ENCODE data around the gene COBL.

The COBL gene

GRCh38 chr7:51306761-51307160, 9.8 kb downstream of the COBL start:
- no peak for DNase-seq

GRCh38 chr7:51304729-51305128, 11.9 kb downstream of the COBL start:
- no peak for DNase-seq

GRCh38 chr7:51303142-51303525, 13.5 kb downstream of the COBL start:
- no peak for DNase-seq

GRCh38 chr7:51301806-51302205, 14.8 kb downstream of the COBL start:
- no peak for DNase-seq

GRCh38 chr7:51300762-51301674, 15.6 kb downstream of the COBL start:
- DNase-seq = no peak

- no peak for DNase-seq
These were observed 17.0 kb downstream of the COBL start for GRCh38 chr7:51299391-51300133.

GRCh38 chr7:51298912-51299311, 17.7 kb downstream of the COBL start:
- no peak for DNase-seq

- no peak for DNase-seq
These were observed 18.6 kb downstream of the COBL start for GRCh38 chr7:51297986-51298385.

GRCh38 chr7:51295440-51296245, 21.0 kb downstream of the COBL start:
- DNase-seq = no peak

- DNase-seq = no peak
These were observed 24.0 kb downstream of the COBL start for GRCh38 chr7:51292596-51292995.

GRCh38 chr7:51290702-51291540, 25.7 kb downstream of the COBL start:
- DNase-seq = no peak

GRCh38 chr7:51290304-51290637, 26.3 kb downstream of the COBL start:
- no peak for DNase-seq

- no peak for DNase-seq
These were observed 26.8 kb downstream of the COBL start for GRCh38 chr7:51289623-51290303.

GRCh38 chr7:51288896-51289622, 27.6 kb downstream of the COBL start:
- no peak for DNase-seq

GRCh38 chr7:51286401-51286800, 30.2 kb downstream of the COBL start:
- DNase-seq = no peak

- no peak for DNase-seq
These were observed 36.5 kb downstream of the COBL start for GRCh38 chr7:51280156-51280555.

- DNase-seq = no peak
These were observed 37.1 kb downstream of the COBL start for GRCh38 chr7:51279391-51280023.

- DNase-seq = no peak
These were observed 37.8 kb downstream of the COBL start for GRCh38 chr7:51278797-51279196.

- DNase-seq = no peak
These were observed 39.6 kb downstream of the COBL start for GRCh38 chr7:51276967-51277366.

- no peak for DNase-seq
These were observed 40.5 kb downstream of the COBL start for GRCh38 chr7:51276091-51276605.

Data from SHP77 (cell line).